Retina (tissue), 1 donor: ENCODE measurements around the gene SERPINA10.
A peak's percentile ranks its signal among the peaks of the same experiment; 100 is the strongest.
"Not testable (repeated sequence)": the region's sequence is repeated elsewhere in the genome, so short reads cannot be mapped to it uniquely, and the experiment has no call there.

Experiments
- DNase-seq: peaks from one replicate; pipeline ENCODE4 v3.0.0-alpha.2; 2016

SERPINA10 gene

GRCh38 chr14:94278731-94279130 is 14.3 kb downstream of the SERPINA10 start:
- DNase-seq: no peak

- not testable (repeated sequence) for DNase-seq
These were observed 16.0 kb downstream of the SERPINA10 start for GRCh38 chr14:94276898-94277561.

GRCh38 chr14:94269156-94269555 is 23.9 kb downstream of the SERPINA10 start:
- DNase-seq: peak; percentile 22

GRCh38 chr14:94268582-94268981 is 24.5 kb downstream of the SERPINA10 start:
- not testable (repeated sequence) for DNase-seq

- DNase-seq: no peak
These were observed 25.7 kb downstream of the SERPINA10 start for GRCh38 chr14:94267352-94267751.

- not testable (repeated sequence) for DNase-seq
These were observed 28.9 kb downstream of the SERPINA10 start for GRCh38 chr14:94264195-94264594.

GRCh38 chr14:94244182-94244581 is 48.9 kb downstream of the SERPINA10 start:
- DNase-seq: no peak

- no peak for DNase-seq
These were observed 53.7 kb downstream of the SERPINA10 start for GRCh38 chr14:94239406-94239805.

GRCh38 chr14:94237983-94238382 is 55.1 kb downstream of the SERPINA10 start:
- DNase-seq: no peak

- DNase-seq: no peak
These were observed 56.0 kb downstream of the SERPINA10 start for GRCh38 chr14:94237046-94237445.
